ENCODE data around the gene SKAP1. TPM values are rescaled to one million over a fixed set of nuclear protein-coding genes. Genes with fewer than 3 reads are reported as not detected.

Gene SKAP1
- total and polyA plus RNA-seq, 2 experiments from 2014 or later: 0.36 TPM; not detected in 1

GRCh38 chr17:48382989-48383388 is 47.0 kb downstream of the SKAP1 start:
- Histone ChIP-seq H3K9me3 (ENCODE audit: low read depth) (no peaks in the 10 kb centered on the region), H3K27ac (no peak overlapping the region), H3K27me3 (peaks cover 64% of the 10 kb centered on the region), H3K4me1 (ENCODE audit: low read depth) (peaks cover 8% of the 10 kb centered on the region), H3K4me3 (no peak overlapping the region), H3K36me3 (no peaks in the 10 kb centered on the region)
- DNase-seq (ENCODE audit: low read depth in 1 of 2, low spot score in 1 of 2): no peak
- no peak for TF ChIP-seq CTCF (IDR thresholded peaks at IDR 0.05; ENCODE audit: low read depth, low read length)

GRCh38 chr17:48378708-48379392 is 51.2 kb downstream of the SKAP1 start:
- TF ChIP-seq CTCF (IDR thresholded peaks at IDR 0.05; ENCODE audit: low read depth, low read length): no peak

GRCh38 chr17:48378238-48378637 is 51.8 kb downstream of the SKAP1 start:
- Histone ChIP-seq H3K4me1 (ENCODE audit: low read depth) (no peaks in the 10 kb centered on the region), H3K27ac (no peak overlapping the region), H3K27me3 (peaks cover 50% of the 10 kb centered on the region), H3K36me3 (no peaks in the 10 kb centered on the region), H3K9me3 (ENCODE audit: low read depth) (no peaks in the 10 kb centered on the region), H3K4me3 (no peak overlapping the region)
- no peak for DNase-seq (ENCODE audit: low read depth in 1 of 2, low spot score in 1 of 2)
- TF ChIP-seq CTCF (IDR thresholded peaks at IDR 0.05; ENCODE audit: low read depth, low read length): no peak

More at GRCh38 chr17:48378708-48379392, 51.2 kb downstream of the SKAP1 start:
- no peaks in the 10 kb centered on the region for H3K9me3 ChIP-seq (ENCODE audit: low read depth)
- H3K27ac ChIP-seq: no peak overlapping the region
- DNase-seq (ENCODE audit: low read depth in 1 of 2, low spot score in 1 of 2): no peak
- no peaks in the 10 kb centered on the region for H3K4me1 ChIP-seq (ENCODE audit: low read depth)
- H3K4me3 ChIP-seq: no peak overlapping the region
- peaks cover 46% of the 10 kb centered on the region for H3K27me3 ChIP-seq
- H3K36me3 ChIP-seq: no peaks in the 10 kb centered on the region

- Histone ChIP-seq H3K9me3 (ENCODE audit: low read depth) (no peaks in the 10 kb centered on the region), H3K27me3 (peaks cover 50% of the 10 kb centered on the region), H3K4me3 (no peak overlapping the region), H3K27ac (no peak overlapping the region), H3K36me3 (no peaks in the 10 kb centered on the region), H3K4me1 (ENCODE audit: low read depth) (no peaks in the 10 kb centered on the region)
- no peak for TF ChIP-seq CTCF (IDR thresholded peaks at IDR 0.05; ENCODE audit: low read depth, low read length)
- no peak for DNase-seq (ENCODE audit: low read depth in 1 of 2, low spot score in 1 of 2)
These were observed 53.2 kb downstream of the SKAP1 start for GRCh38 chr17:48376682-48377325.

- Histone ChIP-seq H3K27ac (no peak overlapping the region), H3K27me3 (peaks cover 50% of the 10 kb centered on the region), H3K9me3 (ENCODE audit: low read depth) (no peaks in the 10 kb centered on the region), H3K4me1 (ENCODE audit: low read depth) (no peaks in the 10 kb centered on the region), H3K4me3 (no peak overlapping the region), H3K36me3 (no peaks in the 10 kb centered on the region)
- peak in 1 of 2 donors; percentile 55 for DNase-seq (ENCODE audit: low read depth in 1 of 2, low spot score in 1 of 2)
- no peak for TF ChIP-seq CTCF (IDR thresholded peaks at IDR 0.05; ENCODE audit: low read depth, low read length)
These were observed 54.7 kb downstream of the SKAP1 start for GRCh38 chr17:48375356-48375755.

Data from cardiac muscle cell (in vitro differentiated cells and primary cell).